ENCODE results near the gene RCVRN. TPM values are rescaled to one million over a fixed set of nuclear protein-coding genes. Genes with fewer than 3 reads are reported as not detected.

The RCVRN gene
- total RNA-seq, 1 experiment from 2014 or later = not detected

GRCh38 chr17:9938764-9939163 lies 33.7 kb upstream of the RCVRN start:
- POLR2A ChIA-PET (ENCODE audit: unreplicated experiment) = no interaction called here
- H2AFZ ChIP-seq = no peak overlapping the region
- H4K20me1 ChIP-seq (ENCODE audit: insufficient read depth) = no peaks in the 10 kb centered on the region
- H3K27me3 ChIP-seq (ENCODE audit: insufficient read depth, low read depth) = peaks cover 67% of the 10 kb centered on the region
- no peaks in the 10 kb centered on the region for H3F3A ChIP-seq (ENCODE audit: insufficient read depth, low read depth)
- no peak overlapping the region for H3K4me3 ChIP-seq
- intact Hi-C loops (cut with micrococcal nuclease; ENCODE audit: unreplicated experiment) = no loop called here
- no peaks in the 10 kb centered on the region for H3K36me3 ChIP-seq (ENCODE audit: low read depth)
- no TSS peak for BruUV-seq (replicated peaks)
- H3K79me2 ChIP-seq (ENCODE audit: low read depth) = no peaks in the 10 kb centered on the region
- H3K9me3 ChIP-seq (ENCODE audit: insufficient read depth, low read depth) = no peaks in the 10 kb centered on the region
- no peak overlapping the region for H3K4me2 ChIP-seq
- no peak overlapping the region for H3K27ac ChIP-seq
- CTCF ChIA-PET = no interaction called here
- no peak for DNase-seq
- no peaks in the 10 kb centered on the region for H3K9me2 ChIP-seq (ENCODE audit: insufficient read depth)
- TF ChIP-seq EZH2 (IDR thresholded peaks at IDR 0.05; ENCODE audit: low read depth) = no peak
- no peak for TF ChIP-seq CTCF (conservative IDR thresholded peaks at IDR 0.05)
- no peaks in the 10 kb centered on the region for H3K4me1 ChIP-seq (replicated peaks; ENCODE audit: insufficient read depth)

GRCh38 chr17:9937901-9938300 lies 32.8 kb upstream of the RCVRN start:
- POLR2A ChIA-PET (ENCODE audit: unreplicated experiment) = no interaction called here
- Histone ChIP-seq H3F3A (ENCODE audit: insufficient read depth, low read depth) (no peaks in the 10 kb centered on the region), H3K27ac (no peak overlapping the region), H3K36me3 (ENCODE audit: low read depth) (no peaks in the 10 kb centered on the region), H3K9me3 (ENCODE audit: insufficient read depth, low read depth) (no peaks in the 10 kb centered on the region), H3K4me3 (no peak overlapping the region), H3K79me2 (ENCODE audit: low read depth) (no peaks in the 10 kb centered on the region), H2AFZ (no peak overlapping the region), H4K20me1 (ENCODE audit: insufficient read depth) (no peaks in the 10 kb centered on the region), H3K4me1 (replicated peaks; ENCODE audit: insufficient read depth) (no peaks in the 10 kb centered on the region), H3K27me3 (ENCODE audit: insufficient read depth, low read depth) (peaks cover 59% of the 10 kb centered on the region), H3K9me2 (ENCODE audit: insufficient read depth) (no peaks in the 10 kb centered on the region), H3K4me2 (no peak overlapping the region)
- BruUV-seq (replicated peaks) = no TSS peak
- CTCF ChIA-PET = no interaction called here
- intact Hi-C loops (cut with micrococcal nuclease; ENCODE audit: unreplicated experiment) = no loop called here
- no peak for DNase-seq
- TF ChIP-seq EZH2 (IDR thresholded peaks at IDR 0.05; ENCODE audit: low read depth) (no peak), CTCF (conservative IDR thresholded peaks at IDR 0.05) (no peak)

GRCh38 chr17:9937241-9937761 lies 32.2 kb upstream of the RCVRN start:
- ChIA-PET POLR2A (ENCODE audit: unreplicated experiment) (no interaction called here), CTCF (interaction anchor here (0.5 kb wide), 1 partner anchor 10 kb away, joined by 4 read pairs; no protein-coding TSS in a partner anchor)
- no peaks in the 10 kb centered on the region for H3K9me3 ChIP-seq (ENCODE audit: insufficient read depth, low read depth)
- DNase-seq = no peak
- no peak for TF ChIP-seq CTCF (conservative IDR thresholded peaks at IDR 0.05)
- TF ChIP-seq EZH2 (IDR thresholded peaks at IDR 0.05; ENCODE audit: low read depth) = no peak
- no TSS peak for BruUV-seq (replicated peaks)
- peaks cover 57% of the 10 kb centered on the region for H3K27me3 ChIP-seq (ENCODE audit: insufficient read depth, low read depth)
- no peak overlapping the region for H2AFZ ChIP-seq
- intact Hi-C loops (cut with micrococcal nuclease; ENCODE audit: unreplicated experiment) = no loop called here
- H3K27ac ChIP-seq = no peak overlapping the region
- no peaks in the 10 kb centered on the region for H4K20me1 ChIP-seq (ENCODE audit: insufficient read depth)
- no peak overlapping the region for H3K4me3 ChIP-seq
- H3K9me2 ChIP-seq (ENCODE audit: insufficient read depth) = no peaks in the 10 kb centered on the region
- no peaks in the 10 kb centered on the region for H3K4me1 ChIP-seq (replicated peaks; ENCODE audit: insufficient read depth)
- no peaks in the 10 kb centered on the region for H3K79me2 ChIP-seq (ENCODE audit: low read depth)
- H3F3A ChIP-seq (ENCODE audit: insufficient read depth, low read depth) = no peaks in the 10 kb centered on the region
- no peaks in the 10 kb centered on the region for H3K36me3 ChIP-seq (ENCODE audit: low read depth)
- H3K4me2 ChIP-seq = no peak overlapping the region
